LNCaP clone FGC (cell line): ENCODE data around the gene CTLA4.

Experiments used
- DNase-seq: peaks from one replicate; pipeline ENCODE4 v3.0.0-alpha.2; 2011; ENCODE audit warnings: low read depth
- H3K4me3 ChIP-seq: 2 replicates; pipeline ENCODE4 v1.5.1; 2011; ENCODE audit warnings: mild to moderate bottlenecking, low read depth, low read length, control low read depth
- CTCF ChIP-seq: IDR thresholded peaks from 2 replicates; pipeline ENCODE4 v1.5.1; 2012; ENCODE audit warnings: mild to moderate bottlenecking; ENCODE audit not compliant: control insufficient read depth, insufficient read depth; ENCODE audit errors: extremely low read depth

The CTLA4 gene

GRCh38 chr2:203841654-203842053, 25.9 kb upstream of the CTLA4 start:
- DNase-seq, result no peak
- TF ChIP-seq CTCF, result no peak
- no peak overlapping the region for H3K4me3 ChIP-seq

GRCh38 chr2:203842373-203842772, 25.2 kb upstream of the CTLA4 start:
- TF ChIP-seq CTCF, result no peak
- no peak overlapping the region for H3K4me3 ChIP-seq
- DNase-seq, result no peak

GRCh38 chr2:203846490-203847105, 21.0 kb upstream of the CTLA4 start:
- DNase-seq, result no peak
- TF ChIP-seq CTCF, result no peak
- H3K4me3 ChIP-seq, result no peak overlapping the region

- no peak for TF ChIP-seq CTCF
- H3K4me3 ChIP-seq, result no peak overlapping the region
- no peak for DNase-seq
Measured at GRCh38 chr2:203849010-203849409, 18.6 kb upstream of the CTLA4 start.

GRCh38 chr2:203852760-203853159, 14.8 kb upstream of the CTLA4 start:
- no peak for DNase-seq
- H3K4me3 ChIP-seq, result no peak overlapping the region
- TF ChIP-seq CTCF, result no peak

GRCh38 chr2:203853271-203853670, 14.3 kb upstream of the CTLA4 start:
- no peak for TF ChIP-seq CTCF
- no peak overlapping the region for H3K4me3 ChIP-seq
- DNase-seq, result no peak

- no peak for TF ChIP-seq CTCF
- no peak for DNase-seq
- no peak overlapping the region for H3K4me3 ChIP-seq
Measured at GRCh38 chr2:203853722-203854121, 13.8 kb upstream of the CTLA4 start.
